Measurements from ENCODE around the gene MAP2K3. TPM values are rescaled to one million over a fixed set of nuclear protein-coding genes. Genes with fewer than 3 reads are reported as not detected.

MAP2K3 gene
- 10 to 100 TPM; 20.2 to 26.7 (median 22.0) TPM for polyA plus RNA-seq (ENCODE audit: insufficient read length in 4 of 4)

GRCh38 chr17:21284319-21285163 lies at the start of gene MAP2K3:
Gene MAP2K3 (plus strand): TSS chr17:21284711. CDS start chr17:21284921, 210 bp downstream.
- DNase-seq (ENCODE audit: low read depth in 4 of 4, low spot score in 3 of 4), result peak; percentile 95 to 96 (median 96)

GRCh38 chr17:21235921-21236320 lies 48.6 kb upstream of the MAP2K3 start:
- DNase-seq (ENCODE audit: low read depth in 4 of 4, low spot score in 3 of 4), result no peak

DNA sequence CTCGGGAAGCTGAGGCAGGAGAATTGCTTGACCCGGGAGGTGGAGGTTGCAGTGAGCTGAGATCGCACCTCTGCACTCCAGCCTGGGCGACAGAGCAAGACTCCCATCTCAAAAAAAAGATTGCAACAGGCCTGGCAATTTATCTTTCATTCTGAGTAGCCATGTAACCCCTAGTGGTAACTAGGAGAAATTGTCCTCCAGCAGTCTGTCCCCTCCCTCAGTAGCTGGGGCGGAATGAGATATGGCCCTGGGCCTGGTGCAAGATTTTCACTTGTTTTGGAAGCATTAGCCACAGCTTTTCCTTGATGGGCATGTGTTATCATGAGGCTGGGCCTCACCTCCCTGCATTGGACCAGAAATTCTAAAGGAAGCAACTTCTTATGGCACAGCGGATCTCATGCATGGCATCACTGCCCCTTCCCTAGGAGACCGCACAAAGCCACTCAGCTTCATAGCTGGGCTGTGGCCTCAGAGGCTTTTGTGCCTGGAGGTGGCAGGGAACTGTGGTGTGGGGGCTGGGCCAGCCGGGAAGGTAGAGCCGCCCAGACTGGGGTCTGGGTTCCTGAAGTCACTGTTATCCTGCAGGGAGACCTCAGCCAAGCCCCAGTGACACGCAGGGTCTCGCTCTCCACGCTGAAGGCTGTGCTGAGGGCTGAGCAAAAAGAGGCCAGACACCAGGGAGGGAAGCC lies 44.7 kb upstream of the MAP2K3 start:
- DNase-seq (ENCODE audit: low read depth in 4 of 4, low spot score in 3 of 4), result no peak

DNA sequence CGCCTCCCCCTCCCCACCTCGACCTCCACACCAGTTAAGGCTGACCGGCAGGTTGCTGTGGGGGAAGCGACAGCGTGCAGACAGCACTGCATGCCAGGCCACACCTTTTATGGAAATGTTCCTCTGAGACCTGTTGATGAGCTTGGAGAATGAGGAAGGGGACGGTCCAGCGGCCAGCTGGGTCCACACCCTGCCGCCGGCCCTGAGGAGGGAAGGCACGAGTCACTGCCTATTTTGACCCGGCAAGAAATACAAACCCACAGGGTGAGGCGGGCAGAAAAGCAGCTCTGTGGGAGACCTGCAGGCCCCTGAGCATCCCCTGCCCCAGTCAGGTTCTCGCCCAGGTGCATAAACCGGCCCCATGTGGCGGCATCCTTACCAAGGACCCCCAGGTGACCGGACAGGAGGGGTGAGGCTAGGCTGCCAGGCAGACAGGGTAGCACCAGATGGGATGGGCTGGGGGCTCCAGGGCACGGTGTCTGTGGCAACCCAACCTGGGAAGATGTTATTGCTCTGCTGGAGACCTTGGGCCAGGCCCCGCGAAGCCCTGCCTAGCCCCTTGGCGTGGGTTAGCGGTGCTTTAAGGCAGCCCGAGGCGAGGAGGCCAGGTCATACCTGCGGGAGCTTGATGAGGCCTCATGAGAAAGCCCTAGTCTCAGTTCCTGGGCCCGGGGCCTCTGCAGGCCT lies 44.0 kb upstream of the MAP2K3 start:
- DNase-seq (ENCODE audit: low read depth in 4 of 4, low spot score in 3 of 4), result no peak

GRCh38 chr17:21241564-21241963 lies 42.9 kb upstream of the MAP2K3 start:
- DNase-seq (ENCODE audit: low read depth in 4 of 4, low spot score in 3 of 4), result no peak

DNA sequence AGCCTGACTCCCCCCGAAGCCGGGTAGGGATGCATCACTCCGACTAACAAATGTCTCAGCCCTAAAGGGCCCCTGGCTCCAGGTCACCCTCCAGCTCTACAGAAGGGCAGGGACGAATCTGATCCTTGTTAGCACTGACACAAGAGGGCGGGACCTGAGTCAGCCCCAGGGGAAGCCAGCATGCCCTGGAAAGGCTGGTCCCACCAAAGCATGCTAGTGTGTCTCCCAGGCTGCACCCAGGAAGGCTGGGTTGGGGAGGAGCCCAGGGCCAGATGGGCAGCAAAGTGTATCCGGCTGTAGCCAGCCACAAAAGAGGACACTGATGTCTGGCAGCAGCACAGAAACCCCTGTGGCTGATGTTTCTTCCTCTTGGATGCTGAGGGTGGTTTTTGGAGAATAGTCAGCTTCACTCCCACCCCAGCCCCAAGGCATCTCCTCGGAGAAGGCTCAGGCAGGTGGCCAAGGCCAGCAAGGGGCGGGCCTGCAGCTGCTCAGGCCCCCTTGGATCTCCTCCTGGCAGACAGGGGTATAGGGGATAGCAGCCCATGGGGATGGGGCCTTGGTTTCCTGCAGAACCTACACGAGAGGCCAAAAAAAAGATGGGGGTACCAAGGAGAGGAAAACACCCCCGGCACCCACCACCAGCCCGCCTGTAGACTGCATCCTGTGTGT lies 42.3 kb upstream of the MAP2K3 start:
- no peak for DNase-seq (ENCODE audit: low read depth in 4 of 4, low spot score in 3 of 4)

- no peak for DNase-seq (ENCODE audit: low read depth in 4 of 4, low spot score in 3 of 4)
Observed at GRCh38 chr17:21242780-21243515, 41.6 kb upstream of the MAP2K3 start.

- DNase-seq (ENCODE audit: low read depth in 4 of 4, low spot score in 3 of 4), result no peak
Observed at GRCh38 chr17:21243516-21244303, 40.8 kb upstream of the MAP2K3 start.

GRCh38 chr17:21245639-21246084 lies 38.8 kb upstream of the MAP2K3 start:
- no peak for DNase-seq (ENCODE audit: low read depth in 4 of 4, low spot score in 3 of 4)

GRCh38 chr17:21246698-21247097 lies 37.8 kb upstream of the MAP2K3 start:
- DNase-seq (ENCODE audit: low read depth in 4 of 4, low spot score in 3 of 4), result no peak

- DNase-seq (ENCODE audit: low read depth in 4 of 4, low spot score in 3 of 4), result no peak
Observed at GRCh38 chr17:21247552-21248258, 36.8 kb upstream of the MAP2K3 start.

DNA sequence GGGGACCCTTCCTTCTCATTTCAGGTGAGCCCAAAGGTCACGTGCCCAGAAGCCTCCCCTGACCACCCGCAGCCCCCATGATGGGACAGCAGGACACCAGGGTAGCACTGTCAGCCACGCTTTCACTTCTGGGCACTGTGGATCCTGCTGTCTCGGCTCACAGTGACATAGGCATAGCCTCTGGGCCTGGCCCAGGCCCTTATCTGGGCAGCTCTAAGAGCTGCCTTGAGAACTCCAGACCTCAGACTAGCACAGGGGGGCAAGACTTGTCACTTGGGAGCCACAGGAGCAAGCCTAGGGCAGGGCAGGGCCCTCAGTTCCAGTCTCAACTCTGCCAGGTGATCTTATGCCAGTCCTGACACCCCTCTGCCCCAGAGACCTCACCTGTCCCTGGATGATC lies 36.0 kb upstream of the MAP2K3 start:
- DNase-seq (ENCODE audit: low read depth in 4 of 4, low spot score in 3 of 4), result no peak

DNA sequence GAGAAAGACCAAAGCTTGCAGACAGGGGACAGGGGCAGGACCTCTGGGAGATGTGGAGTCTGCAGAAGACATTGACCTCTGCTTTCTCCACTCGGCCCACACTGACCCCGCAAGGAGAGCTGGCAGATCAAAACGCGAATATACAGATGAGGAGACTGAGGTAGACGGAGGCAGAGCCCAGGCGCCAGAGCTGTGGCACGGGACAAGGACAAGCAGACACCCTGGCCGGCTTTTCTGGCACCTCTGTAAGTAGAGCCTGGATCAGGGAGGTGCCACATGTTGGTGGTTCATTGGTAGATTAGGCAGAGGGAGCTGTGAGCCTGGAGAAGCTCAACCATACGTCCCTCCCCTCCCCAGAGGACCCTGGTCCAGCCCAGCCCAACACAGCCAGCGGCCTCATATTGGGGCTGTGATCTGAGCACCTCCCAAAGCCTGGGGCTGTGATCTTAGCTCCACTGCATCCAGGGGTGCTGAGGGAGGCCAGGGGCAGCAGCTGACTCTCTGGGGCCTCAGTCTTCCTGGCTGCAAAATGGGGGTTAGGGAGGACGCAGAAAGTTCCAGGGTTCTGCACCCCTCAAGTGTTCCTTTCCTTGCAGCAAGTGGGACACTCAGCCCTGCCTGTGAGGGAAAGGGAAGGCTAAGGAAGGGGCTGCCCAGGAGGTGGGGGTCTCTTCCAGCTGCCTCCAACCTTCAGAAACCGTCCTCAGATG lies 35.3 kb upstream of the MAP2K3 start:
- DNase-seq (ENCODE audit: low read depth in 4 of 4, low spot score in 3 of 4), result no peak

DNA sequence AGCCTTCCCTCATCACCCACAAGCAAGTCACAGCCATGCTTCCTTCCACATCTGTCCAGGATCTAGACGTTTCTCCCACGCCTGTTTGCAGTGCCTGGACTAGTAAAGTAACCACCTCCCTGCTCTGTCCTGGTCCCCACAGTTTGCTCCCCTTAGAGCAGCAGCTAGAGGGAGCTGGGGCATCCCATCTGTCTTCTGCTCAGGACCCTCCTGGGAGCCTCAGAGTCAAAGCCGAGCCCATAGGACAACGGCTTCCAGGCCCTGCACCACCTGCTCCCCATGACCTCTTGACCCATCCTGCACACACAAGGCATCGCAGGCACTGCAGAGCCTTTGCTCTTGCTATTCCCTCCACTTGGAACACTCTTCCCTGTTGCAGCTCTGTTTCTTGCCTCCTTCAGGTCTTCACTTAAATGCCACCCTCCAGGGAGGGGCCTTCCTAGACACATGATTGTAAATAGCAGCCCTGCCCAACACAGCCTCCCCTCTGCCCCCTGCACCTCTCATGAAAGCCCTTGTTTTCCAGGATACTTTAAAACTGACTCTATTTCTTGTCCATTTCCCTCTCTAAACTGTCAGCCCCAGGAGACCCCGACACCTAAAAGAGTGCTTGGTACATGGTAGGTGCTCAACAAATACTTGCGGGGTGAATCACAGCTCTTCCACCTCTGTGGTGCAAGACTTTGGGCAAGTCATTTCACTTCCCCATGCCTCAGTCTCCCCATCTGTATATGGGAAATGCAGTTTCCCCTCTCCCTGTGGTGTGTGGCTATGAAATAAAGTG lies 34.4 kb upstream of the MAP2K3 start:
- no peak for DNase-seq (ENCODE audit: low read depth in 4 of 4, low spot score in 3 of 4)

GRCh38 chr17:21250854-21251253 lies 33.7 kb upstream of the MAP2K3 start:
- DNase-seq (ENCODE audit: low read depth in 4 of 4, low spot score in 3 of 4), result no peak

DNA sequence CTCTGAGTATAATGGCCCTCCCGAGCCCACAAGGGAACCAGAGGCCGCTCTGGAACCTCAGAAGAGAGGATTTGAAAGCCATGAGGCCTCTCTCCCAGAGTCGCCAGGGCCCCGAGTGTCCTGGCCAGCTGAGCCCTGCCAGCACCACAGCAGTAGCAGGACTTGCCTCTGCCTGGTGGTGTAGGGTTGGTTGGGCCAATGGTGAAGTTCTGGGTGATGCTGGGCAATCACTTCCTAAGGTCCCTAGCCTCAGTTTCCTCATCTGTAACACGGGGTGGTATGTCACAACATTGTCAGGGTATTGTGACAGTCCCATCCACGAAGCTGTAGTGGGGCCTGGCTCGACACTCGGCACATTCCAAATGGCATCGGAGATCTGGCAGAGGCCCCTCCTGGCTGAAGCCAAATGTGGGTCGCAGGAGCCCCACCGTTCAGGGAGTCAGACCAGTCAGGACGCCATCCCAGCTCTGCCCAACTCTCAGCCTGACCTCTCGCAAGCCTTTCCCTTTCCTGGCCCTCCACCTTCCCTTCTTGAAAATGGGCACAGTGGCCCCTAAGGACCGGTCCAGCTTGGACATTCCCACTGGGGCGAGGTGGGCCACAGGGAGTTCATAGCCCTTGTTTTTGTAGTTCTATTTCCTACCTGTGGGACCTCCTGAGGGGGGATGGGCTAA lies 33.0 kb upstream of the MAP2K3 start:
- DNase-seq (ENCODE audit: low read depth in 4 of 4, low spot score in 3 of 4), result no peak

All from right renal pelvis (tissue), 4 donors.